BLaER1 (cell line): Measurements from ENCODE around the gene MBTD1.
"Not testable (repeated sequence)": the region's sequence is repeated elsewhere in the genome, so short reads cannot be mapped to it uniquely, and the experiment has no call there.

Experiments used
- H3K27ac ChIP-seq: shearing (Covaris generic); formaldehyde crosslinking; 2 replicates; pipeline ENCODE4 v1.8.1; 2022
- H3K27me3 ChIP-seq: shearing (Covaris generic); formaldehyde crosslinking; 2 replicates; pipeline ENCODE4 v1.8.1; 2022
- H3K36me3 ChIP-seq: shearing (Covaris generic); formaldehyde crosslinking; 2 replicates; pipeline ENCODE4 v1.8.1; 2022
- H3K4me1 ChIP-seq: shearing (Covaris generic); formaldehyde crosslinking; 2 replicates; pipeline ENCODE4 v1.8.1; 2022
- H3K4me2 ChIP-seq: shearing (Covaris generic); formaldehyde crosslinking; 2 replicates; pipeline ENCODE4 v1.8.1; 2022
- H3K4me3 ChIP-seq: shearing (Covaris generic); formaldehyde crosslinking; 2 replicates; pipeline ENCODE4 v1.8.1; 2022
- H3K9ac ChIP-seq: shearing (Covaris generic); formaldehyde crosslinking; 2 replicates; pipeline ENCODE4 v1.8.1; 2022
- H3K9me3 ChIP-seq: shearing (Covaris generic); formaldehyde crosslinking; 2 replicates; pipeline ENCODE4 v1.8.1; 2022
- H4K20me1 ChIP-seq: shearing (Covaris generic); formaldehyde crosslinking; 2 replicates; pipeline ENCODE4 v1.8.1; 2022
- Cebpa-rat ChIP-seq: shearing (Covaris generic); IDR thresholded peaks from 2 replicates; pipeline ENCODE4 v1.8.1; 2022

Gene MBTD1

DNA sequence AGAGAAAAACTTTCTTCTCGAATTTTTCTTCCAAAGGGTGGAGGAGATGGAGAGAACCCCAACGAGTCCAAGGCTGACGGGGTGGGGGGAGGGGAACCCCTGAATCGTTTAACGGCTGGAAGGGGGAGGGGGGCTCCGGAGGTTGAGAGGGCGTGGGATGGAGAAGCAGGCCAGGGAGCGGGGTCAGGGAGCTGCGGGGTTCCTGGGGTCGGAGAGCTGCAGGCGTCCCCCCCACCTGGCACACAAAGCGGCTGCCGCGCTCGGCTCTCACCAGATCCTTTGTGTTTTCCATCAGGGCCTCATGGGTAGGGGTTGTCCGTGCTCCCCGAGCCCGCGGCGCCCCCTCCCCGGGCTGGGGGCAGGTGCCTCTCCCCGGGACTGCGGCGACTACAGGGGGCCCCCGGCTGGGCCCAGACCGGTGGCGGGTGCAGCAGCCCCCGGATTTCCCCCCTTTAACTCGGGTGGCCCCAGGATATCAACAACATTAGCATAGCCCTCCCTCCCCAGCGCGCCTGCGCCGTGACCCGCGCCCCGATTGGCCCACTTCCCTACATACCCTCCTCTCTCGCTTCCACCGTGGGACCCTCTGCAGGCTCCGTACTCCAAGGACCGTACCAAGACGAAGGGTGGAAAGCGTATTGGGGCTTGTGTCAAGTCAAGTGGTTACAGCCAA, at the start of gene MBTD1:
MBTD1 (minus strand) TSS at position 486 of the 673 bp plus-strand sequence. CDS start 34,888 bp downstream, outside the sequence.
- Histone ChIP-seq H3K4me2 (peak within 1 kb of the TSS; percentile 98), H4K20me1 (peaks cover 95% of the 10 kb centered on the region), H3K4me3 (peak within 1 kb of the TSS; percentile 92), H3K27me3 (no peaks in the 10 kb centered on the region), H3K27ac (peak within 1 kb of the TSS; percentile 99), H3K36me3 (peaks cover 47% of the 10 kb centered on the region), H3K9me3 (no peaks in the 10 kb centered on the region), H3K9ac (peak within 1 kb of the TSS; percentile 99), H3K4me1 (peaks cover 49% of the 10 kb centered on the region)
- TF ChIP-seq Cebpa-rat = no peak

DNA sequence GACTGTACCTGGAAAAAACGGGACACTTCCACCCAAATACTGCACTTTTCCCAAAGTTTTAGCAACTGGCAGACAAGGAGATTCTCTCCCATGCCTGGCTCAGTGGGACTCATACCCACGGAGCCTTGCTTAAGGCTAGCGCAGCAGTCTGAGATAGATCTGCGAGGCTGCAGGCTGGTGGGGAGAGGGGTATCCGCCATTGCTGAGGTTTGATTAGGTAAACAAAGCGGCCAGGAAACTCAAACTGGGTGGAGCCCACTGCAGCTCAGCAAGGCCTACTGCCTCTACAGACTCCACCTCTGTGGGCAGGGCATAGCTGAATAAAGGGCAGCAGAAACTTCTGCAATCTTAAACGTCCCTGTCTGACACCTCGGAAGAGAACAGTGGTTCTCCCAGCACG, 45.3 kb upstream of the MBTD1 start:
- H3K27me3 ChIP-seq = no peaks in the 10 kb centered on the region
- H3K36me3 ChIP-seq = peaks cover 18% of the 10 kb centered on the region; the same call in 1 of the 2 replicates
- no peaks in the 10 kb centered on the region for H3K4me1 ChIP-seq
- no peak overlapping the region for H3K27ac ChIP-seq
- TF ChIP-seq Cebpa-rat = no peak
- H3K9me3 ChIP-seq = peaks cover 15% of the 10 kb centered on the region
- no peak overlapping the region for H3K9ac ChIP-seq
- no peak overlapping the region for H3K4me2 ChIP-seq
- no peaks in the 10 kb centered on the region for H4K20me1 ChIP-seq
- H3K4me3 ChIP-seq = no peak overlapping the region

DNA sequence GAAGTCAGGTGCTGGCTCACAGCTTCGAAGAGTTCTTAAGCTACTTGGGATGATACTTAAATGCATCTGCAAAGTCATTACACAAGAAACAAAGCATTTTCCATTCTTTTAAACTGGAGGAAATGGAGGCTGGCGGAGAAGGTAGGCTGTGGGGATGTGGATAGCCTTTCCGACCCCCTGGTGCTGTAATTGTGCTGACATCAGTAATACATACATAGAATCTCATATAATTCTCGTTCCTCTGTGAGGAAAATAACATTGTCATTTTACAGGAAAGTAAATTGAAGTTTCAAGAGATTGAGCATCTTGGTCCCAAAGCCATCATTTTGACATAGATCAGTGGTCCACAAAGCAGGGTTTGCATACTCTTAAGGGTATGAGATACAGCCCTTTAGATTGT, 40.0 kb upstream of the MBTD1 start:
- H4K20me1 ChIP-seq = peaks cover 25% of the 10 kb centered on the region
- H3K4me2 ChIP-seq = no peak overlapping the region
- no peaks in the 10 kb centered on the region for H3K4me1 ChIP-seq
- peaks cover under 1% of the 10 kb centered on the region for H3K9me3 ChIP-seq
- no peaks in the 10 kb centered on the region for H3K27me3 ChIP-seq
- H3K9ac ChIP-seq = no peak overlapping the region
- H3K4me3 ChIP-seq = no peak overlapping the region
- TF ChIP-seq Cebpa-rat = no peak
- peaks cover 51% of the 10 kb centered on the region for H3K36me3 ChIP-seq
- no peak overlapping the region for H3K27ac ChIP-seq

GRCh38 chr17:51298508-51299371, 38.9 kb upstream of the MBTD1 start:
- Histone ChIP-seq H3K4me2 (no peak overlapping the region), H3K27ac (no peak overlapping the region), H3K4me1 (no peaks in the 10 kb centered on the region), H3K9me3 (peaks cover 8% of the 10 kb centered on the region), H4K20me1 (peaks cover 25% of the 10 kb centered on the region), H3K27me3 (no peaks in the 10 kb centered on the region), H3K4me3 (no peak overlapping the region), H3K9ac (no peak overlapping the region), H3K36me3 (peaks cover 59% of the 10 kb centered on the region)
- TF ChIP-seq Cebpa-rat = no peak

DNA sequence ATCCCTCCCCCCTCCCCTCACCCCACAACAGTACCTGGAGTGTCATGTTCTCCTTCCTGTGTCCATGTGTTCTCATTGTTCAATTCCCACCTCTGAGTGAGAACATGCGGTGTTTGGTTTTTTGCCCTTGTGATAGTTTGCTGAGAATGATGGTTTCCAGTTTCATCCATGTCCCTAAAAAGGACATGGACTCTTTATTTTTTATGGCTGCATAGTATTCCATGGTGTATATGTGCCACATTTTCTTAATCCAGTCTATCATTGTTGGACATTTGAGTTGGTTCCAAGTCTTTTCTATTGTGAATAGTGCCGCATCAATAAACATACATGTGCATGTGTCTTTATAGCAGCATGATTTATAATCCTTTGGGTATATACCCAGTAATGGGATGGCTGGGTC, 34.5 kb upstream of the MBTD1 start:
- not testable (repeated sequence) for H3K27me3 ChIP-seq, H3K4me1 ChIP-seq, H3K9ac ChIP-seq, H3K9me3 ChIP-seq, H3K27ac ChIP-seq, H3K4me2 ChIP-seq, H3K4me3 ChIP-seq
- Histone ChIP-seq H3K36me3 (peaks cover 85% of the 10 kb centered on the region), H4K20me1 (peaks cover 25% of the 10 kb centered on the region)

DNA sequence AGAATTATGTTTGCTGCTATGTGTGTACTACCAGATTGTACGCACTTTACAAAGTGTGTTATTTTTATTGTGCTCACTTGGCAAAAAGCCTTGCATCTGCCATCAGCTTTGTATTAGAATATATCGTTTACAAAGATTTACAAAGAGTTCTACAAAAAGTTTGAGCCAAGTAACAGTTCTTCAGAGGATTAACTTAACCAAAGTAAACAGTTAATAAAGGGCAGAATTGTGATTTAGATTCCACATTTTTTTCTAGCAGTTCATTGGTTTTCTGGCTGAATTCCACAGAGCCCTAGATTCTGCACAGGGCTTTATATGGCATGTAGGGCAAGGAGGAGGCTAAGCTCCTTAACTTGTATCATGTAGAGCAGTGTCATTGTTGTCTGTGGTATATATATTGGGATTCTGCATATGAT, 29.9 kb upstream of the MBTD1 start:
- peaks cover 97% of the 10 kb centered on the region for H3K36me3 ChIP-seq
- no peaks in the 10 kb centered on the region for H3K4me1 ChIP-seq
- no peak overlapping the region for H3K4me3 ChIP-seq

DNA sequence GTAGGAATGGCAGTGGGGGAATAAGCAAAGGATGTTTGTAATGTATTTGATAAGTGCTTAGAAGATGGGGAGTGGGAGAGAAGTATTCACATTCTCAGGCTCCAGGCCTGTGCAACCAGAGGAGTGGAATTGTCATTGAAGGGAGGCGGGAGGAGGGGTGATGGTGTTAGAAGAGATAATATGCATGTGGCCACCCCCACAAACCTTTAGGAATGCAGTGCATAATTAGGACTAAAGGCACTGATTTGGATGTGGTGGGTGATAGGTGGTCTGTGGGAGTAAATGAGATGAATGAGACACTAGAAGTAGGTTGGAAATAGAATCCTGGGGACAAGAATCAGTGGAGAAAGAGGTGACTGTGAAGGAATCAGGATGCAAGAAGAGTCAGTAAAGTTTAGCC, 27.6 kb upstream of the MBTD1 start:
- Histone ChIP-seq H3K36me3 (peaks cover 98% of the 10 kb centered on the region), H3K4me1 (no peaks in the 10 kb centered on the region), H3K4me3 (no peak overlapping the region), H3K4me2 (no peak overlapping the region), H3K27ac (no peak overlapping the region), H4K20me1 (peaks cover 25% of the 10 kb centered on the region; the same call in 1 of the 2 replicates), H3K9ac (no peak overlapping the region), H3K9me3 (no peaks in the 10 kb centered on the region), H3K27me3 (no peaks in the 10 kb centered on the region)
- no peak for TF ChIP-seq Cebpa-rat

More for the DNA sequence above, 29.9 kb upstream of the MBTD1 start:
- no peak for TF ChIP-seq Cebpa-rat
- Histone ChIP-seq H3K27ac (no peak overlapping the region), H3K4me2 (no peak overlapping the region), H4K20me1 (peaks cover 13% of the 10 kb centered on the region; the same call in 1 of the 2 replicates), H3K9me3 (peaks cover 9% of the 10 kb centered on the region), H3K9ac (no peak overlapping the region), H3K27me3 (no peaks in the 10 kb centered on the region)

DNA sequence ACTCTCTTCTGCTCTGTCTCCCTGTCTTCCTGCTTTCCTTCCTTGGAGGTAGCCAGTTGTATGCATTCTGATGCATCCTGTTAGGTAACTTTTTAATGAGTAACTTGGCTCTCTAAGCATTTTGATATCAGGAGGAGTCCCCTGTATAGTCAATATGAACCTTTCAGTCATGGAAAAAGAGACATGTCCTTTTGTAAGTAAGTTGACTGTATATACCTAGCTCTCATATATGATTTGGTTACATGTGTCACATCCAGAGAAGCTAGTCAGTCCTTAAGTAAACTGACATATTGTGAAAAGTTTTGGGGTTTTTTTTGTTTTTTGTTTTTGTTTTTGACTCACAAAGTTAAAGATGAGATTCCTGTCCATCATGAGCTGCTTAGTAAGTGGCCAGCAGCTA, 19.3 kb upstream of the MBTD1 start:
- no peak overlapping the region for H3K4me3 ChIP-seq
- no peaks in the 10 kb centered on the region for H3K27me3 ChIP-seq
- H3K4me2 ChIP-seq = no peak overlapping the region
- H4K20me1 ChIP-seq = peaks cover 23% of the 10 kb centered on the region; the same call in 1 of the 2 replicates
- no peak overlapping the region for H3K9ac ChIP-seq
- H3K27ac ChIP-seq = no peak overlapping the region
- H3K4me1 ChIP-seq = peaks cover 10% of the 10 kb centered on the region
- TF ChIP-seq Cebpa-rat = no peak
- peaks cover 85% of the 10 kb centered on the region for H3K36me3 ChIP-seq
- H3K9me3 ChIP-seq = no peaks in the 10 kb centered on the region

GRCh38 chr17:51275381-51275780, 15.5 kb upstream of the MBTD1 start:
- no peak overlapping the region for H3K4me3 ChIP-seq

DNA sequence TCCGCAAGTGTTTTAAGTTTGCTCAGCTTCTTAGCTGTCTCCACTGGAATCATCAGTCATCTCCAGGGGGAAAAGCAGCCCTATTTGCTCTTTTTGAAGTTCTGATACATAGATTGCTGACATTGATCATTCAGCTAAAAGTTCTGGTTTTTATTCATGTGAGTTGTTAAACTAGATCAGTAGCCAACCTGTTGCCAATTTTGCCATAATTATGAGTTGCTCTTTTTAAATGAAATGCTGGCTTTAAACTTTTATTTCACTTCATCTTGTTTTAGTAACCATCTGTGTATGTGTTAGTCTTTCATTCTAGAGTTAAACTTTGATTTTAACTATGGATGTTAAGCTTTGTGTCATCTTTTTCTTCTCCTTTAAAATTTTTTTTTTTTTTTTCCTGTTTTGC, 13.0 kb upstream of the MBTD1 start:
- no peak overlapping the region for H3K4me2 ChIP-seq
- no peak for TF ChIP-seq Cebpa-rat

More at GRCh38 chr17:51275381-51275780, 15.5 kb upstream of the MBTD1 start:
- Histone ChIP-seq H4K20me1 (peaks cover 49% of the 10 kb centered on the region), H3K27ac (no peak overlapping the region), H3K27me3 (no peaks in the 10 kb centered on the region), H3K4me2 (no peak overlapping the region), H3K36me3 (peaks cover 99% of the 10 kb centered on the region), H3K9me3 (no peaks in the 10 kb centered on the region), H3K4me1 (no peaks in the 10 kb centered on the region), H3K9ac (no peak overlapping the region)
- no peak for TF ChIP-seq Cebpa-rat

More for the DNA sequence above, 13.0 kb upstream of the MBTD1 start:
- H3K27ac ChIP-seq = no peak overlapping the region
- H3K27me3 ChIP-seq = no peaks in the 10 kb centered on the region
- H3K4me1 ChIP-seq = no peaks in the 10 kb centered on the region
- no peak overlapping the region for H3K4me3 ChIP-seq
- H3K9me3 ChIP-seq = no peaks in the 10 kb centered on the region
- peaks cover 73% of the 10 kb centered on the region for H4K20me1 ChIP-seq
- H3K9ac ChIP-seq = no peak overlapping the region
- H3K36me3 ChIP-seq = peaks cover 99% of the 10 kb centered on the region
